OCI-LY7 (cell line): ENCODE measurements around the gene DIAPH2.

Source experiments
- CTCF ChIP-seq: fragments of 200-600 bp; sonication (generic); conservative IDR thresholded peaks from 2 replicates; pipeline ENCODE4 v1.5.1; 2014; ENCODE audit warnings: mild to moderate bottlenecking, antibody characterized with exemption, low read length, moderate library complexity, mixed read lengths
- EZH2phosphoT487 ChIP-seq: fragments of 200-600 bp; sonication (generic); IDR thresholded peaks from 2 replicates; pipeline ENCODE4 v1.6.1; 2018; ENCODE audit warnings: low read depth, borderline replicate concordance, mild to moderate bottlenecking, mixed run types, antibody characterized with exemption, low read length, moderate library complexity, mixed read lengths

- TF ChIP-seq CTCF (no peak), EZH2phosphoT487 (no peak)
These were observed 199.0 kb downstream of the DIAPH2 start, which contains the start of gene RPA4 for GRCh38 chrX:96883608-96884007.
